H1 (cell line): ENCODE results near the gene LCT. TPM values are rescaled to one million over a fixed set of nuclear protein-coding genes. Genes with fewer than 3 reads are reported as not detected.
A peak's percentile ranks its signal among the peaks of the same experiment; 100 is the strongest.

Experiments
- CTCF ChIA-PET: fragments of 300-600 bp; sonication (Branson Sonifier 250); formaldehyde crosslinking; loops from one replicate; lab custom pipeline; 2021; ENCODE audit not compliant: partially characterized antibody; lab: Charles Lee
- POLR2A ChIA-PET: fragments of 300-600 bp; sonication (Branson Sonifier 250); formaldehyde crosslinking; loops from one replicate; lab custom pipeline; 2021; ENCODE audit warnings: inconsistent platforms; ENCODE audit not compliant: partially characterized antibody; lab: Charles Lee
- DNase-seq, 2 experiments: peaks; one replicate each; pipeline versions ENCODE4 v3.0.0 to v3.0.0-alpha.2; 2010 to 2022; ENCODE audit warnings: low spot score in 2 of 2, low read depth in 1 of 2, mixed read lengths in 1 of 2
- FAIRE-seq: peaks from 2 replicates; lab custom pipeline; 2011; peaks lifted over from hg19 to GRCh38; lab: Jason Lieb, UNC
- H2AFZ ChIP-seq: 2 replicates; pipeline ENCODE4 v1.8.1; 2012; ENCODE audit warnings: low read length, inconsistent platforms
- H2AK5ac ChIP-seq: 2 replicates; pipeline ENCODE4 v1.6.1; 2013; ENCODE audit warnings: low read depth, low read length
- H2BK120ac ChIP-seq: replicated peaks from 2 replicates; pipeline ENCODE3; 2013; ENCODE audit warnings: low read depth, low read length, inconsistent platforms
- H2BK12ac ChIP-seq: 2 replicates; pipeline ENCODE4 v1.6.1; 2013; ENCODE audit warnings: low read depth, low read length
- H2BK15ac ChIP-seq: 2 replicates; pipeline ENCODE4 v1.6.1; 2013; ENCODE audit warnings: low read length
- H2BK20ac ChIP-seq: 2 replicates; pipeline ENCODE4 v1.6.1; 2013; ENCODE audit warnings: low read length
- H2BK5ac ChIP-seq: 2 replicates; pipeline ENCODE4 v1.6.1; 2013; ENCODE audit warnings: low read depth, low read length
- H3K14ac ChIP-seq: 2 replicates; pipeline ENCODE4 v1.6.1; 2013; ENCODE audit warnings: inconsistent platforms; ENCODE audit not compliant: insufficient read length
- H3K18ac ChIP-seq: 2 replicates; pipeline ENCODE4 v1.6.1; 2013; ENCODE audit warnings: low read length; ENCODE audit errors: extremely low read depth
- H3K23ac ChIP-seq: 2 replicates; pipeline ENCODE4 v1.6.1; 2013; ENCODE audit warnings: inconsistent platforms; ENCODE audit not compliant: insufficient read length
- H3K23me2 ChIP-seq: 2 replicates; pipeline ENCODE4 v1.6.1; 2013; ENCODE audit warnings: low read depth, low read length
- H3K27ac ChIP-seq: 2 replicates; pipeline ENCODE4 v1.6.1; 2011; ENCODE audit warnings: low read depth, low read length, inconsistent platforms
- H3K27me3 ChIP-seq, 4 experiments: replicated peaks in 1 of 4; 1 replicate in 1 of 4; 2 replicates in 3 of 4; pipeline versions ENCODE4 v1.6.1 to v1.8.1; 2011 to 2013; ENCODE audit warnings: low read length in 3 of 4, mild to moderate bottlenecking in 3 of 4, inconsistent platforms in 2 of 4, mixed read lengths in 2 of 4, moderate library complexity in 1 of 4; ENCODE audit not compliant: control insufficient read depth in 3 of 4, insufficient read depth in 3 of 4; ENCODE audit errors: extremely low read depth in 1 of 4
- H3K36me3 ChIP-seq, 4 experiments: 2 replicates each; pipeline versions ENCODE4 v1.6.1 to v1.8.1; 2011 to 2013; ENCODE audit warnings: mild to moderate bottlenecking in 4 of 4, low read length in 3 of 4, moderate library complexity in 2 of 4, control low read depth in 1 of 4, inconsistent platforms in 1 of 4; ENCODE audit not compliant: insufficient read depth in 4 of 4, control insufficient read depth in 2 of 4
- H3K4ac ChIP-seq: replicated peaks from 2 replicates; pipeline ENCODE3; 2013; ENCODE audit warnings: low read length, low read depth, mixed read lengths, inconsistent platforms; ENCODE audit not compliant: insufficient read length
- H3K4me1 ChIP-seq, 4 experiments: replicated peaks in 1 of 4; 1 replicate in 1 of 4; 2 replicates in 3 of 4; pipeline versions ENCODE4 v1.6.1 to v1.8.1; 2011 to 2013; ENCODE audit warnings: low read length in 3 of 4, inconsistent platforms in 2 of 4, mixed read lengths in 1 of 4; ENCODE audit not compliant: insufficient read depth in 4 of 4, control insufficient read depth in 3 of 4
- H3K4me2 ChIP-seq, 2 experiments: 2 replicates each; pipeline versions ENCODE4 v1.6.1 to v1.8.1; 2011 to 2013; ENCODE audit warnings: low read depth in 2 of 2, low read length in 2 of 2, control low read depth in 1 of 2, inconsistent platforms in 1 of 2, mild to moderate bottlenecking in 1 of 2; ENCODE audit not compliant: insufficient read depth in 1 of 2
- H3K4me3 ChIP-seq, 4 experiments: fragments of 200-600, 300-600 bp in 1 of 4; sonication (generic), shearing (Covaris generic), sonication (Bioruptor Twin) in 1 of 4; 2 replicates each; pipeline versions ENCODE4 v1.5.1 to v1.8.1; 2011 to 2016; ENCODE audit warnings: low read length in 4 of 4, low read depth in 3 of 4, control low read depth in 2 of 4, inconsistent platforms in 2 of 4, mild to moderate bottlenecking in 2 of 4, mixed read lengths in 1 of 4, moderate library complexity in 1 of 4; ENCODE audit not compliant: insufficient read depth in 2 of 4; ENCODE audit errors: extremely low read depth in 1 of 4
- H3K56ac ChIP-seq: replicated peaks from 2 replicates; pipeline ENCODE3; 2013; ENCODE audit warnings: low read depth, mild to moderate bottlenecking, mixed read lengths, low read length, inconsistent platforms; ENCODE audit not compliant: insufficient read length
- H3K79me1 ChIP-seq: 2 replicates; pipeline ENCODE4 v1.6.1; 2013; ENCODE audit warnings: low read depth, low read length, control low read depth
- H3K79me2 ChIP-seq, 2 experiments: 2 replicates each; pipeline versions ENCODE4 v1.6.1 to v1.8.1; 2012 to 2013; ENCODE audit warnings: low read length in 2 of 2, mild to moderate bottlenecking in 2 of 2, inconsistent platforms in 1 of 2; ENCODE audit not compliant: insufficient read depth in 2 of 2, control insufficient read depth in 1 of 2
- H3K9ac ChIP-seq, 4 experiments: replicated peaks in 1 of 4; 1 replicate in 1 of 4; 2 replicates in 3 of 4; pipeline versions ENCODE4 v1.6.1 to v1.8.1; 2011 to 2013; ENCODE audit warnings: low read depth in 3 of 4, low read length in 3 of 4, control low read depth in 2 of 4, mild to moderate bottlenecking in 2 of 4, moderate library complexity in 2 of 4, inconsistent platforms in 1 of 4; ENCODE audit errors: extremely low read depth in 1 of 4
- H3K9me3 ChIP-seq, 2 experiments: 2 replicates each; pipeline versions ENCODE4 v1.6.1 to v1.8.1; 2012 to 2013; ENCODE audit warnings: mild to moderate bottlenecking in 2 of 2, moderate library complexity in 2 of 2, control low read depth in 1 of 2, inconsistent platforms in 1 of 2, low read depth in 1 of 2, low read length in 1 of 2, mixed read lengths in 1 of 2; ENCODE audit not compliant: insufficient read depth in 2 of 2
- H4K20me1 ChIP-seq, 2 experiments: replicated peaks in 1 of 2; 2 replicates each; pipeline versions ENCODE3 to v1.8.1; 2011 to 2013; ENCODE audit warnings: inconsistent platforms in 2 of 2, low read length in 2 of 2, mild to moderate bottlenecking in 1 of 2; ENCODE audit not compliant: insufficient read depth in 2 of 2, control insufficient read depth in 1 of 2
- H4K5ac ChIP-seq: 2 replicates; pipeline ENCODE4 v1.6.1; 2013; ENCODE audit warnings: low read length, low read depth, mixed read lengths, inconsistent platforms; ENCODE audit not compliant: insufficient read length
- H4K8ac ChIP-seq: 2 replicates; pipeline ENCODE4 v1.8.0; 2013; ENCODE audit warnings: mild to moderate bottlenecking, moderate library complexity, low read length, inconsistent platforms; ENCODE audit not compliant: insufficient read depth; ENCODE audit errors: extremely low read depth
- H4K91ac ChIP-seq: replicated peaks from 2 replicates; pipeline ENCODE3; 2013; ENCODE audit warnings: low read length, mixed read lengths, inconsistent platforms; ENCODE audit not compliant: insufficient read length
- ATF3 ChIP-seq: IDR thresholded peaks from 2 replicates; pipeline ENCODE4 v1.6.1; 2011; ENCODE audit warnings: low read depth, mild to moderate bottlenecking, low read length; ENCODE audit not compliant: insufficient read depth
- PHF8 ChIP-seq: fragments of 200-600 bp; sonication (generic); conservative IDR thresholded peaks from 2 replicates; pipeline ENCODE4 v1.7.1; 2012; ENCODE audit warnings: low read depth, mild to moderate bottlenecking, inconsistent platforms, low read length, moderate library complexity
- RNF2 ChIP-seq: fragments of 200-900, 300-1000 bp; sonication (generic); IDR thresholded peaks from 2 replicates; pipeline ENCODE4 v1.7.1; 2016; ENCODE audit warnings: borderline replicate concordance, low read depth, mild to moderate bottlenecking, antibody characterized with exemption, low read length; ENCODE audit not compliant: poor library complexity, severe bottlenecking; ENCODE audit errors: missing control alignments
- WGBS, 2 experiments: shearing (Covaris generic) in 1 of 2; methylation state at CpG; one replicate each; pipeline versions ENCODE4 v1.1.6 to v1.1.7; 2013 to 2015; ENCODE audit warnings: low lambda C conversion rate in 2 of 2, mixed read lengths in 2 of 2, inconsistent platforms in 1 of 2, low coverage in 1 of 2, missing lambda C conversion rate in 1 of 2; ENCODE audit not compliant: insufficient replicate concordance in 2 of 2, insufficient coverage in 1 of 2, insufficient read length in 1 of 2; ENCODE audit errors: extremely low coverage in 1 of 2, missing lambda C conversion rate in 1 of 2; 5-methylcytosine and 5-hydroxymethylcytosine counted together
- polyA plus RNA-seq, 7 experiments: library from polyadenylated mRNA; depleted of rRNA in 3 of 7; stranded (reverse) in 5 of 7; unstranded in 2 of 7; fragments of >200 nt in 5 of 7; fragments of 200-250 nt in 2 of 7; gene quantifications; 1 replicate in 5 of 7; 2 replicates in 1 of 7; 4 replicates in 1 of 7; pipeline versions ENCODE4 v1.2.1 to v1.2.3, GENCODE V29; 2011 to 2013; ENCODE audit warnings: missing spikeins in 2 of 7, mixed read lengths in 2 of 7
- total RNA-seq: library from RNA; stranded (reverse); fragmentation: NEBNext Ultra II Directional; extraction: Animal tissue kit (Norgen Biotek cat#: 25700); gene quantifications from 2 replicates; pipeline ENCODE4 v1.2.1, GENCODE V29; 2021

LCT gene
- total and polyA plus RNA-seq, 2 of the 8 experiments (the other 6 are each of a cell fraction or from before 2014, with no cell fraction given): 0.06 TPM; not detected in 1

GRCh38 chr2:135792401-135793150 lies 44.4 kb downstream of the LCT start:
- Histone ChIP-seq H4K91ac (no peak overlapping the region), H2BK5ac (no peak overlapping the region), H3K4me1 (no peaks in the 10 kb centered on the region; a peak in 1 of 7 replicates), H3K36me3 (no peaks in the 10 kb centered on the region), H3K27ac (no peak overlapping the region), H2AFZ (peak overlapping the region; percentile 34; the same call in 1 of the 2 replicates), H2AK5ac (no peak overlapping the region), H4K5ac (no peak overlapping the region), H3K56ac (no peak overlapping the region), H3K23me2 (no peaks in the 10 kb centered on the region), H3K79me1 (no peaks in the 10 kb centered on the region; the same call in 1 of the 2 replicates), H3K9me3 (no peaks in the 10 kb centered on the region; a peak in 1 of 4 replicates), H3K14ac (no peak overlapping the region), H4K8ac (no peak overlapping the region), H2BK20ac (no peak overlapping the region), H3K18ac (no peak overlapping the region; the same call in 1 of the 2 replicates), H3K79me2 (no peaks in the 10 kb centered on the region), H3K4ac (no peak overlapping the region), H2BK12ac (no peak overlapping the region), H2BK120ac (no peak overlapping the region), H4K20me1 (no peaks in the 10 kb centered on the region), H3K4me3 (no peak overlapping the region), H3K23ac (no peak overlapping the region), H3K27me3 (no peaks in the 10 kb centered on the region), H3K4me2 (no peak overlapping the region), H3K9ac (no peak overlapping the region), H2BK15ac (no peak overlapping the region)
- 71% methylated on average over 7 of the region's 7 CpGs; no CpG with 5 or more reads in 1 of the 2 experiments for WGBS, 2 experiments
- no peak for TF ChIP-seq PHF8
- no peak for TF ChIP-seq RNF2
- TF ChIP-seq ATF3: no peak
- DNase-seq (no peak), FAIRE-seq (no peak)
- ChIA-PET CTCF (interaction anchor here (1.1 to 1.8 kb wide), 2 partner anchors 11 to 12 kb away, joined by 3 to 4 read pairs; no protein-coding TSS in a partner anchor), POLR2A (interaction anchor here (0.6 to 1.6 kb wide), 3 partner anchors 15 to 121 kb away, joined by 3 to 7 read pairs (median 3); no protein-coding TSS in a partner anchor)
